NCI-H748 (cell line): ENCODE results near the gene TMEM117.

ENCODE experiments used
- DNase-seq: peaks from one replicate; lab custom pipeline; 2025; ENCODE audit not compliant: unreplicated experiment; lab: John Stamatoyannopoulos, UW

Gene TMEM117

GRCh38 chr12:44091948-44092606 is 256.2 kb downstream of the TMEM117 start:
- DNase-seq = no peak

DNA sequence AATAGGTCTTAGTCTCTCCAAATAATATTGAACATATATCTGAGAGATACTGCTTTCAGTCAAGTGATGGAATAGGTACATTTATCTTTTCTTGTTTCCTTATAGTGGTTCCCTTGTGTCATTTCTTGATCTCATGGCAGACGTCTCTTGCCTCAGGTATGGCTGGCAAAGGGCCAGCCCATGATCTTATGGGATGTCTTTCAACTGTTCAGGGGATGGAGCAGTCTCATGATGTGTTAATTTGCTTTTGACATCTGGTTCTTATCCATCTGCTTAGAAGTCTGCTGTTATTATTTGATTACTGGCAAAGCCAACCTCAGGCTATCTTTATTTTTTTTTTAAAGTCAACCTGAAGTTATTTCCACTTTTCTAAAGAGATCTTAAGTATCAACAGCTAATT is 262.9 kb downstream of the TMEM117 start:
- no peak for DNase-seq

- no peak for DNase-seq
These were observed 263.6 kb downstream of the TMEM117 start for GRCh38 chr12:44099486-44099885.

DNA sequence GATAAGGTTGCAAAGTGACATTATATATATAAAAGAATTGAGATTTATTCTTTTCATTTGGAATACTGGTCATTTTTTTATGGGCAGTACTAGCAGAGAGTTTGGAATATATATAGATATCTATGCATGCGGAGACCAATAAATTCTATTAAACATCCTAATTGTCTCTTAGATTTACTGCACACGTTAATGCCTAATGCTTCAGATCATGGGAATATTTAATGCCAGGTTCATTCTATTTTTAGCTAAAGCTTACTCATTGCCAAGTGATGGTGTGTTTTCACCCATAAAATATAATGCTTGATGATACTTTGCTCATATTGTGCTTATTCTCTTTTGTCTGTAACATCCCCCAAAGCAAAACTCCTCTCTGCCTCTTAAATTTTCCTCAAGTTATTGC is 264.4 kb downstream of the TMEM117 start:
- DNase-seq = no peak

GRCh38 chr12:44101475-44101874 is 265.6 kb downstream of the TMEM117 start:
- no peak for DNase-seq

GRCh38 chr12:44114906-44115305 is 279.0 kb downstream of the TMEM117 start:
- DNase-seq = no peak

- no peak for DNase-seq
These were observed 281.5 kb downstream of the TMEM117 start for GRCh38 chr12:44117337-44117736.

DNA sequence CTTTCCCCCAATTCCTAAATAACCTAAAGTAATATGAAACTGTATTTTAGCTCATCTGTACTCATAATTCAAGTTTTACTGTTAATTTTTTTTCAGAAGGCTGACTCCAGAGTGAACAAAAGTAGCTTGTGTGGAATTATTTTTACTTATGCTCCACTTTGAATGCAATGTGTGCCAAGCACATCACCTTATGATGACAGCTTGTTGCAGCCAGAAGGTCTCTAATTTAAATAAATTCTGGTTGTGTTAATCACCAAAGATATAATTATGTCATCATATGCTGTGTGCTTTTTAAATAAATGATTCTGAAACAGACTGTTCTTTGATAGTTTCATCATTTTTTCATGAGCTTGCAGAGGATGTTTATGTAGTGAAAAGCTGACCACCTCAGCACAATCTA is 283.1 kb downstream of the TMEM117 start:
- no peak for DNase-seq

DNA sequence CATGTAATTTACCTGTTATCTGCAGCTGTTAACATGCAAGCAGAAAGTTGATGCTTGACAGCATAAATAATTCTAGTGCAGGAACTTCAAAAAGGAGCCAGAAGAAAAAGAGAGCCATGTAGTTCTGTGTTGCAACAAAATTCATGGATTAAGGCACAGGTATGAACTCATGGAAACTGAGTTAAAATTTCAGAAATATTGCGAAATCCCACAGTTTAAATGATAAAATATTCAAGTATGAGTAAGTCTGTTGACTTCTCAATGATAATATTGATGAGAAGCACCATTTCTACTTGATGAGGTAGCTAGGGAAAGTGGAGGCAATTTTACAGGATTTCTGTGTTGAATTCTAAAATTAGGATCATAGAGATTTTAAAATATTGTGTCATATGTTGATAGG is 290.9 kb downstream of the TMEM117 start:
- no peak for DNase-seq

- DNase-seq = no peak
These were observed 292.3 kb downstream of the TMEM117 start for GRCh38 chr12:44127966-44128710.

DNA sequence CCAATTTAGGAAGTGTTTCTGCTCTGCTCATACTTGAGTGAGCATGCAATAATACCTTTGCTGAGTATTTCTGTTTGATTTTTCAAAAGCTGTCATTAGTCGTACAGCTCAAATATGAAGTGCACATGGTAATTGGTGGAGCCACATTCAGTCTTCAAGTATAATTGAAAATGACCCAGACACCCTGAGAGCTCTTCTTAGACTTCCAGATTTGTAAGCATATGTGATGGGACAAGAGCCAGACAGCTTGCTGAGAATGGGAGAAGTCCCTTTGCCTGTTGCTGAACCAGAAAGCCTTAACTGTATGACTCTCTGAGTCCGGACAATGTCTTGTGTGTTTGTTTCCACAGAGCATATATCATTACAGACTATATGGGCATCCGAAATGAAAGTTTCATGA is 307.3 kb downstream of the TMEM117 start:
- no peak for DNase-seq

DNA sequence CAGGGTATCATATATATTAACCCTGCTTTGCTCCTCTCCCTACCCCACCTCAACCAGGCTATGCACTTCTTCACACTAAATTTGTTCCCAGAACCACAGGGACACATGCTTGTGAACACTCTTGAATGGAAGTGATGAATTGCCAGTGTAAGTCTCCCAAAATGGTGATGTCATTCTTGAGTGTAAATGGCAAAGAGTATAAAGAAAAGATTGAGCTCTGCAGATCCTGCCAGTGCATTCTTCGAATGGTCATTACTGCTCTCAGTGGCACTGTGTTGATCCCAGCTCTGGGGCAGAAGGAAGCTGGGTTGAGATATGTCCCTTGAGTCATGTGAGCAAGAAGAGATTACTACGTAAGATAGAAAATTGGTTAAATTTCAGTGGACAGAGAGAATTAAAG is 313.1 kb downstream of the TMEM117 start:
- DNase-seq = no peak

DNA sequence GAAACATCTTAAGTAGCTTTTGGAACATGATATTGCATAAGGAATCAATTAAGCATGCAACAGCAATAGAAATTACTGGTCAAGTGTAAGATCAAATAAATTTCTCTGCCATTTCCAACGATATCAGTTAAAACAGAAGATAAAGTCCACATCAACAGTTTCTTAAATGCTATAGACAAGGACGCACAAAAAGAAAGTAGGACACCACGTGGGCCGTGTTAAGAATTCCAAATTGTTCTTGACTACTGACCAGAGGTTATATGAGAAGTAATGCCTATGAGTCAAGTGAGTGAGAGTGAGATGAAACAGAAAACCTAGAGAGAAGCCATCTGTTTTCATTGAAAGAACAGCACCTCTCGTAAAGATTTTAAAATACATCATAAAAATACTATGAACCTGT is 318.2 kb downstream of the TMEM117 start:
- no peak for DNase-seq

DNA sequence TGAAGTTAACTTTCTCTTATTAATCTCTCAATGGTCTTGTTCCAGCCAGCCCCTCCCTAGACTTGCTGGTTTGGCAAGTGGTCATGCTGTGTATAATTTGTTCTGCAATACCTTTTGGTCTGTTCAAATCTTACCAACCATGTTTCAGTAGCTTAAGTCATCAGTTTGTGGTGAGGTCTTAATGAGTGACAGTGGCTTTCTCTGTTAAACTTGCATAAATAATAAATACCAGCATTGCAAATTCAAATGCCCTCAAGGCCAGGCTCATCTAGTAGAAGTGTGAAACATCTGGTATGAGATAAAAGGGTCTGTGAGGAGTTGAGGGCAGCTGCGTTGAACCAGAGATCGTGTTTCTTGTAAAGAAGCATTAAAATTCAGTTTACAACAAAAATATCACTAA is 319.5 kb downstream of the TMEM117 start:
- no peak for DNase-seq

DNA sequence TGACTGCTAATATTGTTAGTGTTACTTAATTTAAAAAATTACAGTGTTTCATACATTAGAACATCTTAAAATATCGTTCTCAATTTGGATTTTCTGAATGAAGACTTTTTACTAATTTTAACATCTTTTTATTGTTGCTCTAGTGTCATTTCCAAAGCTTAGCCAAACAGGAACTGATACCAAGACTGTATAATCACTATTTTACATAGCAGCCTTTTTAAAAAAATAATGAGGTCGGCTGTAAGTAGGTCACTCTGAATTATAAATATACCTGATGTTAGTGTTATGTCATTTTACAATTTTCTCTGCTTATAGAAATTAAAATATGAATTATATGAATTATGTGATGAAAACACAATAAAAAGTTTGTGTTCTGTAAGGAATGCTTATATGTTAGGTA is 321.5 kb downstream of the TMEM117 start:
- no peak for DNase-seq

DNA sequence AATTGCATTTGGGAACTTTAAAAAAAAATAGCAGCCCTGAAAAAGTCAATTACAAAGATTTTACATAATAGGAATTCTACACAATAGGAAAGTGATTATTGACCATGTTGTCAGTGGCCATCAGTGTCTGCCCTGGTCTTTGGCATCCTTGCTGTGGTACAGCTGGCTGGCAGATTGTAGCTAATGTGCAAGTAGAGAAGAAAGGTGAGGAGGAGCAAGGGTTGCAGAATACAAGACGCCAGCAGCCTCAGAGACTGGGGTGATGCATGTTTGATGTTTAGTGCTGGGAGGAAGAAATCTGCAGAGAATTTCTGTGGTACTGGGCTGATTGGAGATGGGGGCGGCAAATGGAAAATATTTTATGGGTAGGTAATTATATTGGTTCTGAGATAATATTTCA is 322.9 kb downstream of the TMEM117 start:
- no peak for DNase-seq

DNA sequence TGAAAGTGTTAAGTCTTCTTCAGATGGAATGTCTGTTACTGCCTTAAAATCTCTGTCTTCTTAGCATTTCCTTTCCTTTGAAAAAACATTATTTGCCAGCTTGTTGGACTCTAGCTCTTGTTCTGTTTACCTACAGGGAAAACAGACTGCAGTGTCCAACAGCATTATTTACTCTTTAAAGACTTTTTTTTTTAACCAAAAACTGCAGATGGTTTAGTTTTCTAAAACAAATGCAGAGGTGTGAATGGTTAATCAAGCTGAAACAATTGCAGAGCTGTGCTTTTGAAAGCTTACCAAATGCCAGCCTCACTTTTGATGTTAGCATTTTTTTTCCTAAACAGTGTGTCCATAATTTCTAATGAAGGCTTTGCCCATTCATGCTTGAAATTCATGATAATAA is 323.3 kb downstream of the TMEM117 start:
- DNase-seq = no peak

- no peak for DNase-seq
These were observed 324.0 kb downstream of the TMEM117 start for GRCh38 chr12:44159862-44160261.

DNA sequence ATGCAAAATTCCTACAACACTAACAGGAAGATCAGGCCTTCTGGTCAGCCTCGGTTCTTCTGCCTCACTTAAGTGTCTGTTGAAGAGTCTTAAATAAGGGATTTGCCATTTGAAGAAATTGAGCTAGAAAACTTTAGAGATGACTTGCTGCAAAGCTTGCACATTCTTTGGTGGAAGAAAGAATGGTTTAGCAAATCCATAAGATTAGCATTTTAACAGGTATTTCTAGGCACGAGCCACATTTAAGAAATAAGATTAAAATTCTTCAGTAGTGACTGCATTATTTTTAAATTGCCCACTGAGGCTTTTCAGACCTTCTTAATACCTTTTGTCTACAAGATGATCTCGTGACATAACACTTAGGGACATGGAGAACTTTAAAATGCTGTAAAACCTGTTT is 327.1 kb downstream of the TMEM117 start:
- DNase-seq = no peak

- no peak for DNase-seq
These were observed 338.2 kb downstream of the TMEM117 start for GRCh38 chr12:44174053-44174452.

DNA sequence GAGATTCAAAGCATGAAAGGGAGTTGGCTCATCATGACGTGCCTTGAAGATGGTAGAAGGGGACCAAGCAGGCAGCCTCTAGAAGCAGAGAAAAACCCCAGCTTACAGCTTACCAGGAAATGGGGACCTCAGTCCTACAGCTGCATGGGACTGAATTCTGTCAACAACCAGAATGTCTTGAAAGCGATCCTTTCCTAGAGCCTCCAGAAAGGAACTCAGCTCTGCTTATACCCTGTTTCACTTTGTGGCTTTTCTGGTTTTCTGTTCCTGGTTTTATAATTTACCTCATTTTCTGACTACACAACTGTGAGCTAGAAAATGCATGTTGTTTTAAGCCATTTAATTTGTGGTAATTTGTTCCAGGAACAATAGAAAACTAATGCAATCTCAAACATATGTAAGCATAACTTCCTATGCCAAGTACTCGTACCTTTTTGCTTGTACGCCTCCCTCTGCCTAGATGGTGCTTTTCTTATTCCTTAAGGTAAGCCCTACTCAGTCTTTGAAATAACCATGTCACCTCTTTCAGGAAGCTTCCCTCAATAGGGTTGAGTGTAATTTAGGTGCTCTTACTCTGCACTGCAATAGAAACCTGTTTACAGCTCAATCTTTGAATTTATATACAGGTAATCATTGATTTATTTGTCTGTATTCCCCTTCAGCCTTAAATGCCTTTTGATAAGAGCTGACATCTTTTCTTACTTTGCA is 348.8 kb downstream of the TMEM117 start:
- no peak for DNase-seq

GRCh38 chr12:44193281-44193680 is 357.4 kb downstream of the TMEM117 start:
- no peak for DNase-seq
